ENCODE results near the gene NIPA2. TPM values are rescaled to one million over a fixed set of nuclear protein-coding genes. Genes with fewer than 3 reads are reported as not detected.

NIPA2 gene
- total RNA-seq, 1 experiment from 2014 or later: 87.2 TPM

- Histone ChIP-seq H3K9me3 (ENCODE audit: low read depth, low read length, poor library complexity, severe bottlenecking) (no peaks in the 10 kb centered on the region), H3K27me3 (replicated peaks; ENCODE audit: insufficient read depth, low read depth, low read length, poor library complexity) (no peaks in the 10 kb centered on the region), H3K4me3 (ENCODE audit: low read depth, low read length, poor library complexity, severe bottlenecking) (no peak overlapping the region), H3K36me3 (ENCODE audit: insufficient read depth, low read length, poor library complexity, severe bottlenecking) (peaks cover 71% of the 10 kb centered on the region), H3K4me1 (ENCODE audit: insufficient read depth, low read length, poor library complexity, severe bottlenecking) (no peaks in the 10 kb centered on the region), H3K27ac (ENCODE audit: low read depth, low read length, poor library complexity, severe bottlenecking) (no peak overlapping the region)
- no peak for DNase-seq (ENCODE audit: low spot score)
- ChIA-PET POLR2A (ENCODE audit: low non-redundant PET) (no interaction called here), CTCF (no interaction called here)
- BruUV-seq (replicated peaks): no TSS peak
- TF ChIP-seq CTCF (conservative IDR thresholded peaks at IDR 0.05; ENCODE audit: low read depth, low read length) (no peak), EZH2 (IDR thresholded peaks at IDR 0.05; ENCODE audit: borderline replicate concordance, low read depth, low read length, poor library complexity, severe bottlenecking) (no peak)
- intact Hi-C loops (cut with micrococcal nuclease; ENCODE audit: unreplicated experiment): no loop called here
Observed at GRCh38 chr15:22867886-22868285, 29.4 kb downstream of the NIPA2 start.

GRCh38 chr15:22868495-22868894 is 30.0 kb downstream of the NIPA2 start:
- ChIA-PET POLR2A (ENCODE audit: low non-redundant PET) (no interaction called here), CTCF (no interaction called here)
- intact Hi-C loops (cut with micrococcal nuclease; ENCODE audit: unreplicated experiment): no loop called here
- no peak overlapping the region for H3K4me3 ChIP-seq (ENCODE audit: low read depth, low read length, poor library complexity, severe bottlenecking)
- H3K27ac ChIP-seq (ENCODE audit: low read depth, low read length, poor library complexity, severe bottlenecking): no peak overlapping the region
- no peak for TF ChIP-seq EZH2 (IDR thresholded peaks at IDR 0.05; ENCODE audit: borderline replicate concordance, low read depth, low read length, poor library complexity, severe bottlenecking)
- no peak for TF ChIP-seq CTCF (conservative IDR thresholded peaks at IDR 0.05; ENCODE audit: low read depth, low read length)
- H3K27me3 ChIP-seq (replicated peaks; ENCODE audit: insufficient read depth, low read depth, low read length, poor library complexity): no peaks in the 10 kb centered on the region
- no peak for DNase-seq (ENCODE audit: low spot score)
- no TSS peak for BruUV-seq (replicated peaks)
- H3K9me3 ChIP-seq (ENCODE audit: low read depth, low read length, poor library complexity, severe bottlenecking): no peaks in the 10 kb centered on the region
- peaks cover 2% of the 10 kb centered on the region for H3K4me1 ChIP-seq (ENCODE audit: insufficient read depth, low read length, poor library complexity, severe bottlenecking)
- H3K36me3 ChIP-seq (ENCODE audit: insufficient read depth, low read length, poor library complexity, severe bottlenecking): peaks cover 68% of the 10 kb centered on the region

GRCh38 chr15:22868928-22869327 is 30.5 kb downstream of the NIPA2 start:
- peaks cover 66% of the 10 kb centered on the region for H3K36me3 ChIP-seq (ENCODE audit: insufficient read depth, low read length, poor library complexity, severe bottlenecking)

More at GRCh38 chr15:22868928-22869327, 30.5 kb downstream of the NIPA2 start:
- Histone ChIP-seq H3K27me3 (replicated peaks; ENCODE audit: insufficient read depth, low read depth, low read length, poor library complexity) (no peaks in the 10 kb centered on the region), H3K4me1 (ENCODE audit: insufficient read depth, low read length, poor library complexity, severe bottlenecking) (peaks cover 3% of the 10 kb centered on the region), H3K27ac (ENCODE audit: low read depth, low read length, poor library complexity, severe bottlenecking) (no peak overlapping the region), H3K4me3 (ENCODE audit: low read depth, low read length, poor library complexity, severe bottlenecking) (no peak overlapping the region), H3K9me3 (ENCODE audit: low read depth, low read length, poor library complexity, severe bottlenecking) (no peaks in the 10 kb centered on the region)
- intact Hi-C loops (cut with micrococcal nuclease; ENCODE audit: unreplicated experiment): no loop called here
- no TSS peak for BruUV-seq (replicated peaks)
- TF ChIP-seq CTCF (conservative IDR thresholded peaks at IDR 0.05; ENCODE audit: low read depth, low read length) (no peak), EZH2 (IDR thresholded peaks at IDR 0.05; ENCODE audit: borderline replicate concordance, low read depth, low read length, poor library complexity, severe bottlenecking) (no peak)
- ChIA-PET CTCF (no interaction called here), POLR2A (ENCODE audit: low non-redundant PET) (no interaction called here)
- DNase-seq (ENCODE audit: low spot score): no peak
